SKM-1 (cell line): ENCODE results near the gene ABI2.
A peak's percentile ranks its signal among the peaks of the same experiment; 100 is the strongest.
"Not testable (repeated sequence)": the region's sequence is repeated elsewhere in the genome, so short reads cannot be mapped to it uniquely, and the experiment has no call there.

Experiments used
- DNase-seq: peaks from one replicate; lab custom pipeline; 2025; ENCODE audit not compliant: unreplicated experiment; lab: John Stamatoyannopoulos, UW

Gene ABI2

DNA sequence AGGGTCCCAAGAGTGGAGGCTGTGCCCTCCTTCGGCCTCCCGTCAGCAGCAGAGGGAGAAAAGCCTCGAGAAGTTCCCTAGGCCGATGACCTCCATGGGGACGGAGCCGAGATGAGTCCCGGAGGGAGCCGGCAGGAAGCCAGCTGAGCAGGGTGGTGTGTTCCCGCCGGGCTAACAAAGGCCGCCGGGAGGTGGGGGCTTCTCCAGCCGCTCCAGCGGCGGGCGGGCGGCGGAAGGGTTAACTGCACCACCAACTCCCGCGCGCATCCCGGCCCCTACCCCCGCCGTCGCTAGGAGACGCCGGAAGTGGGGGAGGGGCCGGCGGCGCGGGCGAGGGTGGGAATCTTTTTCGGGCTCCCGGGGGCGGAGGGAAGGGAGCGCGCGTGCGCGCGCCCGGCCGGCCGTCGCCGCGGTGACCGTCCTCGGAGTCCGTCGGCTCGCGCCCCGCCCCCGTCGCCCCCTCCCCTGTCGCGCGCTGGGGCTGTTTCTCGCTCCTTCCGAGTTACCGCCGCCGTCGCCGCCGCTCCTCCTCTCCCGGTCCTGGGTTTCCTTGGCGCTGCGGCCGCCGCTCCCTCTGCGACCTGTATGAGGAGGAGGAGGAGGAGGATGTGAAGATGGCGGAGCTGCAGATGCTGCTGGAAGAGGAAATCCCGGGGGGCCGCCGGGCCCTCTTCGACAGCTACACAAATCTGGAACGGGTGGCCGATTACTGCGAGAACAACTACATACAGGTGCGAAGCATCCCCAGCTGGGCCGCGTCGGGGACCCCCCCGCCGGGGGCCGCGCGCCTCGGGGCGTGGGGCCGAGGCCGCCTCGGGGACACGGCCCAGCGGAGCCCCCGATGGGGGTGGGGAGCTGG is at the start of gene ABI2:
Gene ABI2, plus strand, starts transcription at position 494 of the 859 bp plus-strand sequence. Its CDS starts 121 bp downstream, at position 615.
- DNase-seq = peak; percentile 45

DNA sequence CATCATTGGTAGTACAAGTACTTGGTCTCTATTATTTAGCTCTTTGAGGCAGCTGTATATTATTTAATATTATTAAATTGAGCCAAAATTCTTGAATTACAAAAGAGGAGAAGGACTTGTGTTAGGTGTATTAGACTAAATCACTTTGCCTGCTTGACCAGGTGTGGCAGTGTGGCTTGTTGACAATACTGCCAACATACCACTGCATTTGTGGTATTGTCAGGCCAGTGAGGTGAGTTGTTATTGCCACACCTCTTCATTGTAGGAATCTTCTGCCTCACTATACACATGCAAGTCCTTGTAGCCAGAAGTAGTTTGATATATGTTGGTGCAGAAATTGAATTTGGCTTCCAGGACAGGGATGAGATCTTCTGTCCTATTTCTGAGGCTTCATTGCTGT is 48.9 kb upstream of the ABI2 start:
- no peak for DNase-seq

DNA sequence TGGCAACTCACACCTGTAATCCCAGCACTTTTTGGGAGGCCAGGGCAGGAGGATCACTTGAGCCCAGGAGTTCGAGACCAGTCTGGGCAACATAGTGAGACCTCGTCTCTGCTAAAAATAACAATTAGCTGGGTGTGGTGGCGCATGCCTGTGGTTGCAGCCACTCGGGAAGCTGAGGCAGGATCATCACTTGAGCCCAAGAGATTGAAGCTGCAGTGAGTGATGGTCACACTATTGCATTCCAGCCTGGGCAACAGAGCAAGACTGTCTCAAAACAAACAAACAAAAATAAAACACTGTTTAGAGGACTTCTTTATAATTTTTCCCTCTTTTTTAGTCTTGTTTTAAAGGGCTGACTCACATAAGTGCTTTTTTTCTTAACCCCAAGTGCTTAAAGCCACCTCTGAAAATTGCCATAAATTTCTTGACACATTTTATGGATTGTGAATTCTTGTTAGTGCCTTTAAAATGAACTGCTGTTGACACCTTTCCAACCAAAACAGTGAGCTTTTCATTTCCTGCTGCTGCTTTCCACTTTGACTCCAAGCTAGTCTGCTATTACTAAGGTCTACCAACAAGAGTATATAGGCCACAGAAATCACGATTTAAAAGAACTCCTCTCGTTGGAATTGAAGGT is 47.6 kb upstream of the ABI2 start:
- no peak for DNase-seq

DNA sequence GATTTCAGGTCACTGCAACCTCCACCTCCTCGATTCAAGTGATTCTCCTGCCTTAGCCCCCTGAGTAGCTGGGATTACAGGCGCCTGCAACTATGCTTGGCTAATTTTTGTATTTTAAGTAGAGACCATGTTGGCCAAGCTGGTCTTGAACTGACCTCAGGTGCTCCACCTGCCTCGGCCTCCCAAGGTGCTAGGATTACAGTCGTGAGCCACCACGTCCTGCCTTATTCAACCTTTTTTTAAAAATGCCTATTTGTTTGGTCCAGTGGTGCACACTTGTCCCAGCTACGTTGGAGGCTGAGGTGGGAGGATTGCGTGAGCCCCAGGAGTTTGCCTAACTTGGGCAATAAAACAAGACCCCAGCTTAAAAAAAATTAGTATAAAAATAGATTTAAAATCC is 46.1 kb upstream of the ABI2 start:
- no peak for DNase-seq

DNA sequence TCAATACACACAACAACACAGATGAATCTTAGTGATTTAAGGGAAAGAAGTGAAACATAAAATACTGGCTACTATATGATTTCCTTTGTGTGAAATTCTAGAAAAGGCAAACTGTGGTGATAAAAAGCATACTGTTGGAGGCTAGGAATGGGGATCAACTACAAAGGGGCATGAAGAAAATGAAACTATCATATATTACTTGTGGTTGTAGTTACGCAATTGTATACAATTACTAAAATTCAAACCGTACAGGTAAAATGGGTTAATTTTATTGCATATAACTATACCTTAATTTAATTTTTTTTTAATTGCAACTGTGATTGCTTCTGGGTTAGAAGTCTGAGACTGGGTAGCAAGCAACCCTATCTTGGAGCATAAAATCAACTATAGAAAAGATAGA is 41.7 kb upstream of the ABI2 start:
- no peak for DNase-seq

DNA sequence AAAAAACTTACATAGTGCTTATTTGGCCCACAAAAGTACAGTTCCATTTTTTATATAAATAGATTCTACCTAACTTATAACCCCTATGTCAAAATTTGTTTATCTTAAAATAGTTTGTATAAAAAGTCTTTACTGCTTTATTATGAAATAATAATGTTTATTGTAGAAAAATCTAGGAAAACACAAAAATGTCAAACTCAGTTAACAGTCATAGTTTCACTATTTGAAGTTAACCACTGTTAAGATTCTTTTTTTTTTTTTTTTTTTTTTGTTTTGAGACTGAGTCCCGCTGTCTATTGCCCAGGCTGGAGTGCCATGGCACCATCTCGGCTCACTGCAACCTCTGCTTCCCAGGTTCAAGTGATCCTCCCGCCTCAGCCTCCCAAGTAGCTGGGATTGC is 26.5 kb upstream of the ABI2 start:
- DNase-seq = no peak

DNA sequence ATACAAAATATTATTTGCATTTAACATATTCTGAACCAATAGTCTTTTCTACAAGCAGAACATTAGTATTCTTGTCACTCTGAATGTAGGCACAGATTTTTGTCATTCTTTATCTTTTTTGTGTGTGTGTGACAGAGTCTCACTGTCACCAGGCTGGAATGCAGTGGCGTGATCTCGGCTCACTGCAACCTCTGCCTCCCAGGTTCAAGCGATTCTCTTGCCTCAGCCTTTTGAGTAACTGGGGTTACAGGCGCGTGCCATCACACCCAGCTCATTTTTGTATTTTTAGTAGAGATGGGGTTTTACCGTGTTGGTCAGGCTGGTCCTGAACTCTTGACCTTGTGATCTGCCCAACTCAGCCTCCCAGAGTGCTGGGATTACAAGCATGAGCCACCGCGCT is 25.6 kb upstream of the ABI2 start:
- DNase-seq = not testable (repeated sequence)

DNA sequence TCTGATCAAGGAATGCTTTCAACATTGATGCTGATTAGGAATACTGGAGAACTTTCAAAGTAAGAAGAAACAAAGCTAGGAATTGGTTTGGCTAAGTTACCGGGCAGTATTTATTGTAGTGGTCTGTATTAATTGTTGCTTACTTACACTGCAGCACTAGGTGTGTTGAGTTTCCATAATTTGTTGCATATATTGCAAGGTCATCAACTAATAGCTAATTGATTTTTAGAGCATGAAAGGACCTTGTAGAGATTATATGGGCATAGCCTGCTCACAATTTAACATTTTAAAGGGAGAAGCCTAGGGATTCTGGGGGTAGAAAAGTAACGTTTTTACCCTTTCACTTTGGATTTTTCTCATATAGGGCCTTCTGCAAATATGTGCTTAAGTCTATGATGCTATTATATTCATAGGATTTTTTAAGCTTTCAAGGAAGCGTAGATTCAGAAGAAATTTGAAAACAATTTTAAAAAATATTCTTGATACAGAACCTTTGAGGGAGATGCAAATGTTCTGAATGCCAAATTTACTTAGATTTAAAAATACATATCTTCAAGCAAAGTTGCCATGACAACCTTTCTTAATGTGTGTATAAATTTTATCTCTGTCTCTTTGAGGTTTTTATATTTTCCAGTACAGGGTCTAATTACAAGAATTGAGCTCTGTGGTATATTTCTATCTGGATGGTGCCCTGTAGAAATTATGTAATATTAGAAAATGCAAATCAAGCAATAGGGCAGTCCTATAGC is 17.3 kb upstream of the ABI2 start:
- no peak for DNase-seq

DNA sequence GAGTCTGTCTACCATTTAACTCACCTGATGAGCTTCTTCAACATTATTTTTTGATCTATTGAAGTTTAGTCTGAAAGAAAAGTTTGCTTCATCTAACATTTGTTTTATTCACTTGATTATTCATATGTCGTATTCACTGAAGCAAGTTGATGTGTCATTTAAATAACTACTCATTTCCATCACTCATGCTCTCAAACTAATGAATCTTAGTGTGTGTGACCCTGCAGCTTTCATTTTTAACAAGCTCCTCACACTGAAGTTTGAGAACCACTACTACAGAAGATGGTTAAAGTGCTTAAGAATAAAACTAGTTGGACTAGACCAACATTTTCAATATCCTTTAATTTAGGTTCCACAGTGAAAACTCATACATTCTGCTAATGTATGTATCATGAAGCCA is 1.8 kb upstream of the ABI2 start:
- DNase-seq = no peak

DNA sequence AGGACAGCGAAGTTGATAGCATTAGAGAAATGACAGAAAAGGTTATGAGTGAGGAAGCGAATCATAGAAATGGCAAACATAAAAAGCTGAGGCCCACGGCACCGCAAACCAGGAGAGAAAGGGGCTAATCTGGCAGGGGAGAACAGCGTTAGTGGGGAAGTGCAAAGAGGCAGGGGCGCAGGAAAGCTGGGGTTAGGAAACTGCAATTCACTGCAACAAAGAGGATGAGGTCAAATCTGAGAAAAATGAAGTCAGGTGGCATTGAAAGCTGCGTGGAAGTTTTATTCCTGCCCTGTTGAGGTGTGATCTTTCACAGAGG is 653 bp upstream of the ABI2 start:
- DNase-seq = no peak

DNA sequence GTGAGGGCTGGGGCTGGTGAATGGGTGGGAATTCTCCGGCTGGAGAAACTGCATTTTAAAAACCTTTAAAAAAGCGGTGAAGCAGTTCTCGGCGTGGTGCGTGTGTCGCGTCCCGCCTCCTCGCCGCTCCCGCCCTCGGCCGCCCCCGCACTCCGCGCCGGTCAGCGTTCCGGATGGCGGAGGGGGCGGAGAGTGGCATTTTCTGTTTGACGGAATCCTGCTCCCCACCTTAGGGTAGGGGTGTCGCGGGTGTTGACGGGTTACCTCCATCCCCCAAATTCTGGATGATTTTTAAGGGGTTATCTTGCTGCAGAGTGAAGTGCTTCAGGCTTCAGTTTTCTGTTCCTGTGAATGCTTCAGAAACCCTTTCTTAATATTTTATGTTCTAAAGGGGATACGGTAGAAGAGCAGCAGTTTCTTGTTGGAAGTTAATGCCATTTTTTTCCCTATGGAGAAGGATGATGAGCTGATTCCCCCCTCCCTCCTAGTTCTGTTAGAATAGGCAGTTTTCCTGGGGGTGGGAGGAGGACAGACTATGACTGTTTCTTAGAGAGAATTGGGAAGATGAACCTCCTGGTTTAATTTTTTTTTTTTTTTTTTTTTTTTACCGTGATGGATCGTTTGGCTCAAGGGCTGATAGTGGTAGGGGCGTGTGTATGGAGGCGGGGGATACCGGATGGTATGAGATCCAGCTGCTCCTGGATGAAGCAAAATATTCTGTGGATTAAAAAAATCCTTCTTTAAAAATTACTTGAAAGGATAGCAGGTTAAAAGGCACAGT is 756 bp downstream of the ABI2 start:
- DNase-seq = no peak

DNA sequence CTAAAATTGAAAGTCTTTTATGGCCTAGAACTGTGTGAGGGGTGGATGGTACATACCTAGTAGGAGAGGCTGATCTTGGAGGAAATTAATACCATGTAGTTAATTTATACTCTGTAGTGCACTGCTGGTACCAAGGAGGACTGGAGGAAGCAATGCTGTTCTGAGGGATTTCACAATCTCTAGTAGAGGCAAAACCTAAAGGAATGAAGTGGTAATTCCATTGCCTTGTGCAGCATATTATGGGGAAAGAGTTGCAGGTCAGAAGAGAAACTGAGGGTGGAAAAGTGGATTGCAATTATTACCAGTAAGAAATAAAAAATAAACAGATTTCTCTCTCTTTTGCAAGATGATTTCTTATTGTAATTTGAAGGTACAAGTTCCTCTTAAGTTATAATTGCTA is 2.2 kb downstream of the ABI2 start:
- no peak for DNase-seq

DNA sequence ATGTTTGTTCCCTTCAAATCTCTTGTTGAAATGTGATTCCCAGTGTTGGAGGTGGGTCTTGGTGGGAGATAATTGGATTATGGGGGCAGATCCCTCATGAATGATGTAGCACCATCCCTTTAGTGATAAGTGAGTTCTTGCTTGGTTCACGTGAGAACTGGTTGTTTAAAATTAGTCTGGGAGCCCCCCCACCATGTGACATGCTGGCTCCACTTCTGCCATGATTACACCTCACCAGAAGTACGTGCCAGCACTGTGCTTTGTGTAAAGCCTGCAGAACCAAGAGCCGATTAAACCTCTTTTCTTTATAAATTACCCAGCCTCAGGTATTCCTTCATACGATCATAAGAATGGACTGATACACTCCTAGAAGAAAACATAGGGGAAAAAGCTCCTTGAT is 10.1 kb downstream of the ABI2 start:
- no peak for DNase-seq

DNA sequence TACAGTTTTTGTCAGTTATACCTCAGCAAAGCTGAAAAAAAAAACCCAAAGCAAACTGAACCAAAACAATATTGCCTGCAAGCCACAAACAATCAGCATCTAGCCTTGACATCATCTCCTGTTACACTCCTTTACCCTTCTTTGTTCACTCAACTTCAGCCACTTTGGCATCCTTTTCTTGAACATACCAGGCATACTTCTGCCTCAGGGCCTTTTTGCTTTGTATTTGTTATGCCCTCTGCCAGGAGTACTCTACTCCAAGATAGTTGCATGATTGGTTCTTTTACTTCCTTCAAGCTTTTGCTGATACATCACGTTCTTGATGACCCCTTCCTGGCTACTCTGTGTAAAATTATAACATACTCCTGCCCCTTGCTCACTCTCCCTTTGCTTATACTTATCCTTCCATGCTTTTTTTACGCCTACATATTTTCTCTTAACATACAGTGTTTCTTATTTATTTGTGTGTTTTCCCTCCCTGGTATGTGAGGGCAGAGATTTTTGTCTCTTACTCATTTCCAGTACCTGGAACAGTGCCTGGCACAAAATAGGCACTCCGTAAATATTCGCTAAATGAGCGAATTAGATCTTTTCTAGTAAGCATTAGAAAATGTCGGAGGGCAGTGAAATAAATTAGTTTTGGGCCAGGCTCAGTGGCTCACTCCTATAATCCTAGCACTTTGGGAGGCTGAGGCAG is 12.7 kb downstream of the ABI2 start:
- DNase-seq = no peak

DNA sequence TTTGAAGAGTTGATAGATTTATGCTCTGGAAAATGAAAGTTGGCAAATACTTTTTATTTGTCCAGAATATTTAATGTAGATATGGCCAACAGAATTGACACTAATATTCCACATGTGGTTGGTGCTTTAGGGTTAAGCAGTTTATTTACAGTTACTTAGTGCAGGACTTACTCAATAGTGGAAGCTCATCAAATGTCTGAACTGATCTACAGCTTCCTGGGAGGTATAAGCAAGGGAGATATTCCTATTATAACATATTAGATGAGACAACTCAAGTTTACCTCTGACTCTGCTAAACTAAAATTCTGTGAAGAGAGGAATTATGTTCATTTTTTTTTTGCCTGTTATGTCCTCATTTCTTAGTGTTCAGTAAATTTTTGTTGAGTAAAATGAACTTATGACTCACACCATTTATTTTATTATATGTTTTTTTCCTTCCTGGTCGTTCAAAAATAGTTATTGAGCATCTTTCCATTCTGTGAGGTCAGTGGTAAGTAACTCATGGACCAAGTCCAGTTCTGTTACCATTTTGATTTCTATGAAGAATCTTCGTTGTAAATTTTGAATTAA is 13.6 kb downstream of the ABI2 start:
- DNase-seq = no peak

DNA sequence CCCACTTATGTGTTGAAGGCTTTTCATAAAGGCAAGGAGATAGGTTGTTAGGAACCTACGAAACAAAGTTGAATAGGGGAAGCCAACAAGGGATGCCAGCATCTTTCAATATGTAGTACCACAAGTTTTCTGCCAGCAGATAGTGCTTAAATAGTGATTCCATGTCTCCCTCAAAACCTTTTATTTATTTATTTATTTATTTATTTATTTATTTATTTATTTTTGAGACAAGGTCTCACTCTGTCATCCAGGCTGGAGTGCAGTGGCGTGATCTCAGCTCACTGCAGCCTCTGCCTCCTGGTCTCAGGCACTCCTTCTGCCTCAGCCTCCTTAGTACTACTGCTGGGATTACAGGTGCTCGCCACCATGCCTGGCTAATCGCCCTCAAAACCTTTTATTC is 14.2 kb downstream of the ABI2 start:
- not testable (repeated sequence) for DNase-seq

DNA sequence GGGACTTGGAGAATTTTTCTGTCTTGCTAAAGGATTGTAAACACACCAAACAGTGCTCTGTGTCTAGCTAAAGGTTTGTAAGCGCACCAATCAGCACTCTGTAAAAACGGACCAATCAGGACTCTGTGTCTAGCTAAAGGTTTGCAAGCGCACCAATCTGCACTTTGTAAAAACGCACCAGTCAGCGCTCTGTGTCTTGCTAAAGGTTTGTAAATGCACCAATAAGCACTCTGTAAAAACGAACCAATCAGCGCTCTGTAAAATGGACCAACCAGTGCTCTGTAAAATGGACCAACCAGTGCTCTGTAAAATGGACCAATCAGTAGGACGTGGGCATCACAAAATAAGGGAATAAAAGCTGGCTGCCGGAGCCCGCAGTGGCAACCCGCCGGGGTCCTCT is 16.5 kb downstream of the ABI2 start:
- no peak for DNase-seq

DNA sequence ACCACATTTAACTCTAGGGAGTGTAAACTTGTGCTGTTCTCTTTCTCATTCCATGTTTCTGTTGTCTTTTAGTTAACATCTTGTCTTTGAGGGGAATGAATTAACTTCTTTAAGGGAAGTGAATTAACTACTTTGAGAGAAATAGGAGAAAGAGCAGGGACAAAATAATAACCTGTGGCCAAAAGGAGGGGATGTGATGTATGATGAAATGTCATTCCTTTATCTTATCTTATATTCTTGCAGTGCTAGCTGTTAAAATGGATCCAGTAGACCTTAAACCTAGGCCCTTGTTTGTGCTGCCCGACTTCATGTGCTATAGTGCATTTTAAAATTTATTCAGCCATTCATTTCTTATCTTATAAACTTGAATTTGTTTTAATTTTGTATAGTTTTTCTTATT is 18.4 kb downstream of the ABI2 start:
- DNase-seq = no peak

DNA sequence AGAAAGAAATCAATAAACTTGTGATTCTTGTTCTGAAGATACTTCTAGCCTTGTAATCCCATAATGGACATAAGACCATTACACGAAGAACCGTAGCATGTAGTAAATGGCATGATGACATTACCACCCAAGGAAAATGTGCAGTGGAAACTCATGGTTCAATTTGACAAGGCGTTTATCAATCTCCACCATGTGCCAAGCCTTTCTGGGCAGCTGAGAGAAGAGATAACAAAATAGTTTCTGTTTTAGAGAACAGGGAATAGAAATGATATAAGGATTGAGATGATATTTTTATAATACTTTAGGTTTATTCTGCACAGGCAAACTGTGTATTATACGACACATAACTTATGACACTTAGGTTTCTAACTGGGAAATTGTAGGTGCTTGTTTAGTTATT is 19.2 kb downstream of the ABI2 start:
- DNase-seq = no peak

DNA sequence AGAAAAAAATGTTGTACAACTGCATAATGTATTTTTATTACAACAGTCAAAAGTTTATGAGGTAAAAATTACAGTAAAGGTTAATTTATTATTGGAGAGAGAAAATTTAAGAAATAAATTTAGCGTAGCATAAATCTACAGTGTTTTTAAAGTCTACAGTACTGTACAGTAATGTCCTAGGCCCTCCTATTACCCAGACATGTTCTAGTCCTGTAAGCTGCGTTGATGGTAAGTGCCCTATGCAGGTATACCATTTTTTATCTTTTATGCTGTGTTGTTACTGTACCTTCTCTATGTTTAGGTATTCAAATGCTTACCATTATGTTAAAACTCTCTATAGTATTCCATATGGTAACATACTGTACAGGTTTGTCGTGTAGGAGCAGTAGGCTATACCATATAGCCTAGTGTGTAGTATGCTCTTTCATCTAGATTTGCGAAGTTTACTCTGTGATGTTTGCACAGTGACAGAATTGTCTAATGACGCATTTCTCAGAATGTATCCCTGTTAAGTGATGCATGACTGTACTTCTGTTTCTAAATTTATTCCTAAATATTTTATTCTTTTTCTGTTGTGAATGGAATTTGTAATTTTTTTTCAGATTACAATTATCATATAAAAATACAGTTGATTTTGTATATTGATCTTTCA is 24.5 kb downstream of the ABI2 start:
- DNase-seq = no peak
